ENCODE measurements around the gene CLCN2.

Gene CLCN2

DNA sequence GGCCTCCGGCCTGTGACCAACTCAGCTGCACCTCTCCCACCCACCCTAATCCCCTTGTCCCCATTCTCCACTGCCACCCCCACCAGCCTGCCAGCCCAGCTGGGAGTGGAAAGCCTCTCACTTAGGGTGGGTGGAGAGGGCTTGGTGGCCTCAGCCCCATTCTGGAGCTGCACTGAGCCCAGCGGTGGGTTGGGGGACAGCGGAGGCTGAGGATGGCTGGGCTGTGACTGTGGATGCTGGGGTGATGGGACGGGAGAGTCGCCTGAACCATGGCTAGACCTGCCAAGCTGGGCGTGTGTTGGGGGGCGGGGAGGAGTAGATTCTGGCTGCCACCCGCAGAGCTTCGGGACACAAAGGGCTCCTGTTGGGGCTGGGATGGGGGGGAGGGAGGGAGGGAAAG is 1.8 kb downstream of the CLCN2 start:
- no peak for DNase-seq

DNA sequence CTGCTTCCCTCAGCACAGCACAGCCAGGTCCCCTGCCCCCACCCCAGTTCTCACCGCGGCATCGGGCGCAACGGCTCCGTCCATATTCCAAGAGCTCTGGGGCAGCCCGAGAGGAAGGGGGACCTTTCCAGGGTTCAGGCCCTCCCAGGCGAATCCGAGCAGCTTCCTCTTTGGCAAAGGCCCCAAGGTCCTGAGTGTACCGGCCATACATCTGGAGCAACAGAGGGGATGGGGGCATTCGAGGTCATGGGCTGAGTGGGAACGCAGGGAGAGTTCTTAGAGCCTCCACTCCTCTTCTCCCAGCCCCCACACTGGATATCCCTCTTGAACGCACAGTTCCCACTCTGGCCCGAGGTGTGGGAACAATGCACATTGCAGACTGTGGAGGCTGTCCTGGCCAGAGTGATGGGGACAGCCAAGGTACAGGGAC is 2.5 kb downstream of the CLCN2 start:
- DNase-seq: no peak

- DNase-seq: no peak
Observed at GRCh38 chr3:184358124-184358767, 3.2 kb downstream of the CLCN2 start.

GRCh38 chr3:184357248-184358123 is 3.9 kb downstream of the CLCN2 start:
- DNase-seq: no peak

GRCh38 chr3:184355261-184356040 is 6.0 kb downstream of the CLCN2 start:
- DNase-seq: no peak

DNA sequence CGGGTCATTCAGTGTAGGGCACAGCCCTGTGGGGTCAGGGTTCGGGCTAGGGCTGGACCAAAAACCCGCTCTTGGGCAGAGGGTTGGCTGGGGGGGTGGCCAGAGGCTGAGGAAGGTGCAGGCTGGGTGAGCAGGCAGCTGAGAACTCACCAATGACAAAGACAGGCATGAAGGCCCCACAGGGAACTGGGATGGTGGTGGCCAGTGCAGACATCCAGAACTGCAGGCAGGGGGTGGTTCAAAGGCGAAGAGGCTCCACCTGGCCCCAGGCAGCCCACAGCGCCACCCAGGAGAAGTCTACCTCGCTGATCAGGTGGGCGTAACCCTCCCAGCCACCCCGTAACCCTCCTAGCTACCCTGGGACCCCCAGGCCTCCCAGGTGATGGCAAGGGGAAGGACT is 6.7 kb downstream of the CLCN2 start:
- DNase-seq: no peak

GRCh38 chr3:184354121-184354728 is 7.2 kb downstream of the CLCN2 start:
- DNase-seq: peak; percentile 67

- no peak for DNase-seq
Observed at GRCh38 chr3:184353546-184353941, 7.9 kb downstream of the CLCN2 start.

GRCh38 chr3:184352897-184353545 is 8.4 kb downstream of the CLCN2 start:
- no peak for DNase-seq

DNA sequence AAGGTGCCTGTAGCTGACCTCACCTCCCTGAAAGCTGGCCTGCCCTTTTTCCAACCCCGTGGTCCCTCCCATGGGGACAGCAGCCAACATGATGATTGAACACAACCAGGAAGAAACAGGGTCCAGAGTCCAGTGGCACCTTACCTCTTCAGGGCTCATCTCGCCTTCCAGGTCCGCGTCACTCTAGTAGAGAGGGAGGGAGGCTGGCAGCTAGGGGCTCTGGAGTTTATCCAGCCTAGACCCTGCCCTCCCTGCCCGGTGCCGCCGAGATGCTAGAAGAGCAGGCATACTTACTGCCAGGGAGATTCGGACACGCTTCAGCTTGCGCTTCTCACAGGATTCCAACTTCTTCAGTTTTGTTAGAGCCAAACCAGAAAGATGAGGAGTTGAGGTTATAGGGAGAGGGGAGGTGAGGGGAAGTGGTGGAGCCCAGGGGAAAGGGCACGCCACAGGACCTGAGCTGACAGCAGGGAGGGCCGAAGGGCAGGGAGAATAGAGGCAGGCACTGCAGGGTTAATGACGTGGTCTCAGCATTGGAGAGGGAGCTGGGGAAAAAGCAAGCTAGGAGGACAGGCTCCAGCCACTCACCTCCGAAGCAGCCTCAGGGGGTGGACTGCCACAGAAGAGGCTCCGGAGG is 9.1 kb downstream of the CLCN2 start:
- no peak for DNase-seq

GRCh38 chr3:184351511-184352148 is 9.8 kb downstream of the CLCN2 start:
- no peak for DNase-seq

DNA sequence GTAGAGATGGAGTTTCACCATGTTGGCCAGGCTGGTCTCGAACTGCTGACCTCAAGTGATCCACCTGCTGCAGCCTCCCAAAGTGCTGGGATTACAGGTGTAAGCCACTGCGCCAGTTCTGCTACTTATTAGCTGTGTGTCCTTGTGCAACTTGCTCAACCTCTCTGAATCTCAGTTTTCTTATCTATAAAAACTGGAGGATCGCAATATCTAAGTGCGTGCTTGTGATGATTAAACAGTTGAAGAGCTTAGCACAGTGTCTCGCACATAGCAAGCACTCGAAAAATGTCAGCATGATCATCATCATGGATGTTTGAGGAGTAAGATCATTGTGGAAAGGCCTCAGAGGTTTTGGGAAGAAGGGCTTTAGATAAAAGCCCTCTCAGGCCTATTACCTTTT is 10.8 kb downstream of the CLCN2 start:
- no peak for DNase-seq

DNA sequence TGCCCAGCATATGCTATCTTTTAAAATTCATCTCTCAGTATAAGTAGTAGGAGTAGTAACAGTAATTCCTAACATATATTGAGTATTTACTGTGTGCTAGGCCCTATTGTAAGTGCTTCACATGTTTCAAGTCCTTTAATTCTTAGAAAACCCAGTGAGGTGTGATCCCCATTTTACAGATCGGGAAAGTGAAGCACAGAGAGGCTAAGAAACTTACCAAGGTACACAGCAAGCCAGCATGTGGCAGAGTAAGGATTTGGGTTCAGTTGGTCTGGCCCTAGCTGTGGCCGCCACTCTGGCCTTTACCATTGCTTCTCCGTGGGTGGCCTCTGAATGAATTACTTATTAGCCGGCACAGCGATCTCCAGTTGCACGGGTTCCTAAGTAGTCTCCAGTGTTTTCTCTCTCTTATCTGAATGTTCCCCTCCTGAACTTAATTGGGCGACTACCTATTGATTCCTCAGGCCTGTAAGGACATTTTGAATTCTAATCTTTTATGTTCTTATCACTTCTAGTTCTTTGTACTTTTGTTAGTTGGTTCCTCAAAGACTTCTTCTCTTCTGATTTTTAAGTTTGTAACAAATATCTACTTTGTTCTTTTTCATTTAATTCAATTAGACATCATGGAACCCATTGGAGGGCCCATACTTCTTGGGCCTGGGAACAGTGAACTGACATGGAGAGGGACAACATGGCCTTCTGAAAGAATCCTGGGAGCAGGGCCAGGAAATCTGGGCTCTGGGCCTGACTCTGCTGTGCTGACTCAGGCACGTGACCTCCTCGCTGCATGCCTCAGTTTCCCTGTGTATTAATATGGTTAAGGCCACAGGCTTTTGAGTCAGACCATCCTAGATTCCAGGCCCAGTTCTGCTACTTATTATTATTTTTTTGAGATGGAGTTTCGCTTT is 11.6 kb downstream of the CLCN2 start:
- no peak for DNase-seq

- no peak for DNase-seq
Observed at GRCh38 chr3:184348057-184348382, 13.4 kb downstream of the CLCN2 start.

DNA sequence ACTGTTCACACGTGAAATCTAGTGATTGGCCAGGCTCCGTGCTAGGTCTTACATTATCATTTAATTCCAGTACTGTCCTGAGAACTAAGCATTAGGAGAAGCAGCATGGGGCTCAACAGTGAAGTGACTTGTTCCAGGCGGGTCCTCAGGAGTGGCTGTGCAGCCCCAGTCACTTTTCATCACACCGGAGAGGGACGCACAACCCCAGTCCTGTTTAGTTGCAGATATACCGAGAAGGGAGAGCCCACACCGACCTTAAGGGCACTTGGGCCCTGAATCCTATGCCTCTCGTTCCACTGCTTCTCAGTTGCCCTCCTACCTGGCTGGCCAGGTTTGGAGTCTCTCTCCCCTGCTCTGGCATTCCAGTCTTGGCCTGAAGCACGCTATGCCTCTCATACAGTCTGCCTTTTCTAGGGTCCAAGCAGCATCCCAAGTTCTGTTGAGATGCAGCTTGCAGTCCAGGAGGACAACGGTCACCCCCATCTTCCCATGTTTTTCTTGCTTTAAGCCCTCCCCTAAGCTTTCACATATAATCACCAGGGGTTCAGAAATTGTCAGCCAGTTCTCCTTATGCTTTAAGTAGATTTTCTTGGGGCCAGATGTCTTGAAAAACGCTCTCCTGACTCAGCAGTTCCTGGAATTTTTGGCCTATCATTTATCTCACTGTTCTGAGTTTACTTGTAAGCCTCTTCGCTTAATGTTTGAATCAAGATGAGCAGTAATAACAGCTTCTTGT is 13.9 kb downstream of the CLCN2 start:
- no peak for DNase-seq

DNA sequence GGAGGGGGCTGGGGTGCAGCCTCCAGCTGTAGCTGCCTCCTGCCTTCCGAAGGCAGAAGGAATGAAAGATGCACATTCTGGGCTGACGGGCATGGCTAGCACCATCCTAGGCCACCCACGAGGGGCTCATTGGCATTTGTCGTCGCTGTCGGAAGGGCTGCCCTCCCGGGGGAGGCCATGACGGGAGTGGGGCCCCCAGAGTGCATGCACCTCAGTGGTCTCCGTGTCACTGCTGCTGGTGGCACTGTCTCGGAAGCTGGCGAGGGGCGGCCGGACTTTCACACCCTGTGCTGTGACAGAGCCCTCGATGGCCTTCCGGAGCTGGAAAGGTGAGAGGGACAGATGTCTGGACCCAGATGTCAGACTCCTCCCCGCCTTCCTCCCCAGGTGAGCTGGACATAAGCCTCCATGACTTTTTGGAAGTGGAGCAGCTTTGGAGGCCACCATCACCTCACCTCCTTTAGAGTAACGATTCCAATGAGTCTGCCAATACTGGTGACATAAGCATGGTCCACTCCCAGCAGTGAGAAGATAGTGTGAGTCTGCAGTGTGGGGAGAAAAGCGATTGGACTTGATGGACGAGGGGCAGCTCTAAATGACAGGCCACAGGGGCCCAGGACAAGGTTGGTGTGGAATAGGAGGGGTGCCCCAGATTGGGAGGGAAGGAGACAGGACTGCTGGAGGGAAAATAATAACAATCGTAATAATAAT is 14.8 kb downstream of the CLCN2 start:
- DNase-seq: no peak

- peak; percentile 9 for DNase-seq
Observed at GRCh38 chr3:184345317-184346144, 15.9 kb downstream of the CLCN2 start.

- DNase-seq: no peak
Observed at GRCh38 chr3:184344579-184345316, 16.7 kb downstream of the CLCN2 start.

Measured in CD4-positive, alpha-beta T cell treated with Interleukin-21 for 1 hour (primary cell).